ENCODE results near the gene MACROD2. TPM values are rescaled to one million over a fixed set of nuclear protein-coding genes. Genes with fewer than 3 reads are reported as not detected.

MACROD2 gene
- total and polyA plus RNA-seq, 2 of the 4 experiments (the other 2 are of a cell fraction): not detected

DNA sequence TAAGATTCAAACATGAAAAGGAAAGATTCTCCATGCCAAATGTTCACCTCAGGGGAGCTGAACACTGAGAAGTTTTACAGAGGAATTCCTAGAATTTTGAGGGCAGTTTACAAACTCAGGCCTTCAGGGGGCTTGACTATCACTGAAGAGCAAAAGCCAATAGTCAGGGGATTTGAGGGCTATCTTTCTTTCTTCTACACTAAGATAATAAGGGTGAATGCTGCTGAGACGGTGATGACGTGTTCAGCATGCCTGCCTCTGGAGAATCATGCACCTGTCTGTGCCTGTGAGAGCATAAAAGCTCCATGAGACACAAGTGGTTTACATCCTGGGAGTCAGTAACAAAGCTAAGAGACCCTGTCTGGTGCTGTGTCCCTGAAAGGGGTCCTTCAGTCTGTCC is 1492.4 kb downstream of the MACROD2 start:
- DNase-seq (no peak), ATAC-seq (ENCODE audit: low read depth) (no peak)
- ChIA-PET CTCF (no interaction called here), POLR2A (ENCODE audit: unreplicated experiment) (no interaction called here)
- Histone ChIP-seq H4K91ac (ENCODE audit: insufficient read depth, low read depth, low read length) (no peak overlapping the region), H2AK9ac (replicated peaks; ENCODE audit: low read depth, low read length, poor library complexity) (no peak overlapping the region), H3K9me3 (ENCODE audit: control insufficient read depth, insufficient read depth, low read length) (peaks cover 8% of the 10 kb centered on the region), H2BK15ac (ENCODE audit: low read depth, low read length) (no peak overlapping the region), H3K14ac (replicated peaks; ENCODE audit: low read depth, low read length) (no peak overlapping the region), H3K4me3 (ENCODE audit: insufficient read depth, low read depth, low read length) (no peak overlapping the region), H3K27ac (ENCODE audit: insufficient read depth, low read length) (no peak overlapping the region), H3K36me3 (ENCODE audit: control insufficient read depth, insufficient read depth, low read length) (no peaks in the 10 kb centered on the region), H2AK5ac (ENCODE audit: low read depth, low read length) (no peak overlapping the region), H3K56ac (ENCODE audit: extremely low read depth, insufficient read depth, low read length) (no peak overlapping the region), H3K18ac (ENCODE audit: low read depth, low read length) (no peak overlapping the region), H4K8ac (ENCODE audit: low read depth in 2 of 2, low read length in 2 of 2) (no peak overlapping the region), H3K27me3 (ENCODE audit: control insufficient read depth, insufficient read depth, low read length) (no peaks in the 10 kb centered on the region), H3K9ac (ENCODE audit: low read depth, low read length) (no peak overlapping the region), H2BK20ac (ENCODE audit: low read depth, low read length) (no peak overlapping the region), H2BK120ac (ENCODE audit: low read depth, low read length) (no peak overlapping the region), H3K4me1 (ENCODE audit: control insufficient read depth, insufficient read depth, low read length) (no peaks in the 10 kb centered on the region), H3K9me1 (ENCODE audit: insufficient read depth, low read length) (no peaks in the 10 kb centered on the region), H3K79me1 (ENCODE audit: low read depth in 1 of 2, low read length in 2 of 2) (no peaks in the 10 kb centered on the region), H4K20me1 (ENCODE audit: insufficient read depth, low read length) (no peaks in the 10 kb centered on the region), H4K5ac (ENCODE audit: low read depth, low read length) (no peak overlapping the region), H2BK5ac (ENCODE audit: low read depth, low read length, poor library complexity, severe bottlenecking) (no peak overlapping the region), H3K4ac (ENCODE audit: low read depth, low read length) (no peak overlapping the region), H3K23ac (ENCODE audit: low read depth, low read length) (no peak overlapping the region), H3K4me2 (ENCODE audit: low read depth, low read length) (no peak overlapping the region), H2AFZ (replicated peaks; ENCODE audit: low read length, poor library complexity) (no peak overlapping the region)
- BruUV-seq (replicated peaks): no TSS peak
- WGBS, 2 experiments (ENCODE audit: extremely low coverage in 2 of 2, insufficient read length in 1 of 2): no CpG with 5 or more reads among the region's 2 CpGs
- in situ Hi-C loops (cut with MboI; ENCODE audit: low sequenced_read_pairs) (no loop called here), intact Hi-C loops (cut with micrococcal nuclease) (no loop called here), dilution Hi-C loops (cut with HindIII; ENCODE audit: low sequenced_read_pairs, unreplicated experiment) (no loop called here)
- no peak for TF ChIP-seq RAD21 (IDR thresholded peaks at IDR 0.05; ENCODE audit: low read length)
- no peak for TF ChIP-seq RFX5 (IDR thresholded peaks at IDR 0.05; ENCODE audit: low read depth, low read length)
- TF ChIP-seq CEBPB (IDR thresholded peaks at IDR 0.05; ENCODE audit: low read depth, low read length): no peak
- TF ChIP-seq, protein P1, sequence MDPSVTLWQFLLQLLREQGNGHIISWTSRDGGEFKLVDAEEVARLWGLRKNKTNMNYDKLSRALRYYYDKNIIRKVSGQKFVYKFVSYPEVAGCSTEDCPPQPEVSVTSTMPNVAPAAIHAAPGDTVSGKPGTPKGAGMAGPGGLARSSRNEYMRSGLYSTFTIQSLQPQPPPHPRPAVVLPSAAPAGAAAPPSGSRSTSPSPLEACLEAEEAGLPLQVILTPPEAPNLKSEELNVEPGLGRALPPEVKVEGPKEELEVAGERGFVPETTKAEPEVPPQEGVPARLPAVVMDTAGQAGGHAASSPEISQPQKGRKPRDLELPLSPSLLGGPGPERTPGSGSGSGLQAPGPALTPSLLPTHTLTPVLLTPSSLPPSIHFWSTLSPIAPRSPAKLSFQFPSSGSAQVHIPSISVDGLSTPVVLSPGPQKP (IDR thresholded peaks at IDR 0.05; ENCODE audit: borderline replicate concordance, low read depth, low read length): no peak
- TF ChIP-seq, protein P2, sequence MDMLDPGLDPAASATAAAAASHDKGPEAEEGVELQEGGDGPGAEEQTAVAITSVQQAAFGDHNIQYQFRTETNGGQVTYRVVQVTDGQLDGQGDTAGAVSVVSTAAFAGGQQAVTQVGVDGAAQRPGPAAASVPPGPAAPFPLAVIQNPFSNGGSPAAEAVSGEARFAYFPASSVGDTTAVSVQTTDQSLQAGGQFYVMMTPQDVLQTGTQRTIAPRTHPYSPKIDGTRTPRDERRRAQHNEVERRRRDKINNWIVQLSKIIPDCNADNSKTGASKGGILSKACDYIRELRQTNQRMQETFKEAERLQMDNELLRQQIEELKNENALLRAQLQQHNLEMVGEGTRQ (IDR thresholded peaks at IDR 0.05; ENCODE audit: low read depth, low read length): no peak
- no peak for TF ChIP-seq RCOR1 (IDR thresholded peaks at IDR 0.05; ENCODE audit: insufficient replicate concordance, low read length)
- no peak for TF ChIP-seq SMC3 (IDR thresholded peaks at IDR 0.05; ENCODE audit: low read depth, low read length)
- TF ChIP-seq CTCF (conservative IDR thresholded peaks at IDR 0.05; ENCODE audit: low read depth, low read length): no peak
- TF ChIP-seq FOS (IDR thresholded peaks at IDR 0.05; ENCODE audit: low read depth, low read length): no peak
- no peak for TF ChIP-seq MXI1 (IDR thresholded peaks at IDR 0.05; ENCODE audit: borderline replicate concordance, low read depth, low read length)
- TF ChIP-seq CHD1 (IDR thresholded peaks at IDR 0.05; ENCODE audit: low read depth, low read length): no peak
- TF ChIP-seq POLR2A (IDR thresholded peaks at IDR 0.05; ENCODE audit: low read depth, low read length): no peak
- TF ChIP-seq MAZ (IDR thresholded peaks at IDR 0.05; ENCODE audit: borderline replicate concordance, low read depth, low read length): no peak

Data from IMR-90 (cell line).